Measurements from ENCODE around the gene PIR. TPM values are rescaled to one million over a fixed set of nuclear protein-coding genes. Genes with fewer than 3 reads are reported as not detected.
A peak's percentile ranks its signal among the peaks of the same experiment; 100 is the strongest.

PIR gene
- 10 to 100 TPM; 17.0 to 38.1 TPM for polyA plus RNA-seq

DNA sequence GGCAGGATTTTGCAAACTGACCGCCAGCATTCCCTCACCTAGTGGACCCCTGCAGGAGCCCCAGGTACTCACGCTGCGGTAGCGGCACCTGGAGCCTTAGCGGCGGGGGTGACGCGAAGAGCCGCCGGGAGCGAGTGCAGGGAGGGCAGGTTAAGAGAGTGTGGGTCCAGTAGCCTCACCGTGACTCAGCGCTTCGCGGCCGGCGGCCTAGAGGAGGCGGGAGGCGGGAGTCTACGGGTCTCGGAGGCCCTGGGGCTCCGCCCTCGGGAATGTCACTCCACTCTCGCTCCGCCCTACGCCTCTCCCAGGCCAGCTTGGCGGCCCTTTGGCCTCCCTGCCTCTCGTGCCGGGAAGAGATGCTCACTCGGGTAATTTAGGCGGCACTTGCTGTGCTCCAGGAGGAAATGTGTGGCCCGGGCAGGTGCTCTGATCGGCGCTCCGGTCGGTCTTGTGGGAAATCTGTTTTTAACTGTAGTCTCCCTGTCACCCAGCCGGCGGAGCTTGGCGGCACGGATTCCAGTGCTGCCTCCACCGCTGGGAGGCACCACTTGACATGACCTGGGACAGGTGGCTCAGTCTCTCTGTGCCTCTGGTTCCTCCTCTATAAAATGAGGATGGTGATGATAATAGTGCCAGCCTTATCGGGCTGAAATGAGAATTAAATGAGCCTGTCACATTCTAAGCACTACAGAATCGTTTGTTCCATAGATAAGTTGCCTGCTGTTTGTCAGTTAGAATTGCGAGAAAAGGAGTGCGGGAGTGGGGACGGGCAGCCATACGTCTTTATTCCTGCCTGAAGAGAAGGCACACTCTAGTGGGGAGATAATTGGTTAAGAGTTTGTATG is at the start of gene PIR:
TSS of gene PIR (minus strand) at position 216 of the 845 bp plus-strand sequence. CDS start 2,076 bp downstream, outside the sequence.
- peak within 1 kb of the TSS; percentile 85 to 88 for H3K27ac ChIP-seq (ENCODE audit: low read depth in 2 of 2, low read length in 1 of 2)
- H3K4me1 ChIP-seq (ENCODE audit: control insufficient read depth in 2 of 2, insufficient read depth in 2 of 2, low read length in 1 of 2), result peaks cover 0 to 2% of the 10 kb centered on the region in 2 donors
- H3K36me3 ChIP-seq (ENCODE audit: control insufficient read depth in 2 of 2, insufficient read depth in 2 of 2, low read length in 1 of 2), result no peaks in the 10 kb centered on the region
- H3K9me3 ChIP-seq (ENCODE audit: control insufficient read depth in 2 of 2, insufficient read depth in 1 of 2, low read depth in 1 of 2, low read length in 1 of 2), result no peaks in the 10 kb centered on the region
- peak within 1 kb of the TSS; percentile 55 to 61 for H3K4me3 ChIP-seq (ENCODE audit: low read depth in 1 of 2, low read length in 2 of 2)
- 5 to 12% methylated on average over 46 to 47 of the region's 47 CpGs for WGBS, 2 donors
- peaks cover 0 to 9% of the 10 kb centered on the region in 2 donors for H3K27me3 ChIP-seq (ENCODE audit: control insufficient read depth in 1 of 2, insufficient read depth in 2 of 2, low read length in 2 of 2)

DNA sequence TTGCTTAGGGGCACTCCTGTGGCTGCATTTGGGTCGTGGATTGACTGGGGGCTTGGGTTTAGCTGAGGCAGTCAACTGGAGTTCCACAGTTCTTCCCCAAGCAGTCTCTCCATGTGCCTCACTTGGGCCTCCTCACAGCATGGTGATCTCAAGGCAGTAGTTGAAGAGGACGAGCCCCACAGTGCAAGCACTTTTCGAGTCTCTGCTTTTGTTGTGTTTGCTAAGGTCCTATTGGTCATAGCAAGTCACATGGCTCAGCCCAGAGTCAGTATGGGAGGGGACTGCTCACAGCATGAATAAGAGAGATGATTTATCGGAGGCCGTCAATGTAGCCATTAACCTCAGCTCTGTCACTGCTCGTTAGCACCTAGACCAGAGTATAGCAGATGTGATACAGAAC is 37.2 kb upstream of the PIR start:
- 71 to 82% methylated on average over 6 of the region's 6 CpGs for WGBS, 2 donors

DNA sequence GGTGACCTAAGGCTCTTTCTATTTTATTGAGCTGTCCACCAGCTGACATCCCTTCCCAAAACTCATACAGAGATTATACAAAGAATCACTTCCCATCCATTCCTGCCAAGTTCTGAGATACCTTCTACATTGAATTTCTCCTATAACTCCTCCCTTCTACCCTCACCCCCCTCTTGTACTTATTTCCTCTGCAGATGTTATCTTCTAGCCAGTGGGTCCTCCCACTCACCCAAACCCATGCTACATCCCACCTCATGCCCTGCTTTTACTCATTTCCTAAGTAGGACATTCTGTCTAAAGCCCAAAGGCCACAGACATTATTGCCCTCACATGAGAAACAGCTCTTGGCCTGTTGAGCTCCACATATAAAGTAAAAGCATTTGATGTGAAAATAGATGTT is 36.0 kb upstream of the PIR start:
- no peaks in the 10 kb centered on the region for H3K4me1 ChIP-seq (ENCODE audit: control insufficient read depth in 2 of 2, insufficient read depth in 2 of 2, low read length in 1 of 2)
- H3K4me3 ChIP-seq (ENCODE audit: low read depth in 1 of 2, low read length in 2 of 2), result no peak overlapping the region
- peaks cover 0 to 2% of the 10 kb centered on the region in 2 donors for H3K9me3 ChIP-seq (ENCODE audit: control insufficient read depth in 2 of 2, insufficient read depth in 1 of 2, low read depth in 1 of 2, low read length in 1 of 2)

More for the DNA sequence above, 37.2 kb upstream of the PIR start:
- Histone ChIP-seq H3K4me1 (ENCODE audit: control insufficient read depth in 2 of 2, insufficient read depth in 2 of 2, low read length in 1 of 2) (no peaks in the 10 kb centered on the region), H3K27ac (ENCODE audit: low read depth in 2 of 2, low read length in 1 of 2) (no peak overlapping the region), H3K27me3 (ENCODE audit: control insufficient read depth in 1 of 2, insufficient read depth in 2 of 2, low read length in 2 of 2) (no peaks in the 10 kb centered on the region), H3K36me3 (ENCODE audit: control insufficient read depth in 2 of 2, insufficient read depth in 2 of 2, low read length in 1 of 2) (no peaks in the 10 kb centered on the region), H3K4me3 (ENCODE audit: low read depth in 1 of 2, low read length in 2 of 2) (no peak overlapping the region), H3K9me3 (ENCODE audit: control insufficient read depth in 2 of 2, insufficient read depth in 1 of 2, low read depth in 1 of 2, low read length in 1 of 2) (peaks cover 0 to 2% of the 10 kb centered on the region in 2 donors)

DNA sequence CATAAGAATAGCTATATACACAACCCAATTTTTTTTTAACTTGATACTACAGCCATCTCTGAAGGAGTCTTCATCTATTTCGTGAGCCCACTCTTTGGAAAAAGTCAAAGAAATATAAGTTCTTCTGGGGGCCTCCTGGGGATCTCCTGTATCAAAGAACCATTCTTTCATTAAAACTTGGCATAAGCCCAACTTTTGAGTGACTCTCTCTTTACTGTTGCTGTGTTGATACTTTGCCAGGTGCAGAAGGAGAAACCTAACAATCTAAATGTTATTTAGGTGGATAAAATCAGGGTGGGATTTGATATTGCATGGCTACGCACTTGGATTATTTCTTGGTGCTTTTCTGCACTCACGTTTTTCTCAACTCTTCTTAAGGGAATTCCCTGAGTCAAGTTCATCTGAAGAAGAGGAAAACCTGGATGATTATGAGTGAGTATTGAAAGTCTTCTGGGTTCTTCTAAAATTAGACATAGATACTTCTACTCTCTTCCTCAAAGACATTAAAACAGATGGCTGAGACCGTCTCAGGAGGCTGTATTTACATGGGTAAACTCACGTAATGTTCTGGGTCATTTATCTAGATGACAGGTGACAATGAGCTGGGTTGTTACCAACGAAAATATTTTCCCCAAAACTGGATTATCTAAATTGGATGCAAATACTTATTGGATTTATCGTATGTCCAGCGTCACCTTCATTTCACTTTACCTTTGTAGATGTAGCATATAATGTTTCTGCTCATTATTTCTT is 32.7 kb upstream of the PIR start:
- Histone ChIP-seq H3K36me3 (ENCODE audit: control insufficient read depth in 2 of 2, insufficient read depth in 2 of 2, low read length in 1 of 2) (no peaks in the 10 kb centered on the region), H3K4me1 (ENCODE audit: control insufficient read depth in 2 of 2, insufficient read depth in 2 of 2, low read length in 1 of 2) (no peaks in the 10 kb centered on the region), H3K27ac (ENCODE audit: low read depth in 2 of 2, low read length in 1 of 2) (no peak overlapping the region), H3K4me3 (ENCODE audit: low read depth in 1 of 2, low read length in 2 of 2) (no peak overlapping the region), H3K27me3 (ENCODE audit: control insufficient read depth in 1 of 2, insufficient read depth in 2 of 2, low read length in 2 of 2) (no peaks in the 10 kb centered on the region), H3K9me3 (ENCODE audit: control insufficient read depth in 2 of 2, insufficient read depth in 1 of 2, low read depth in 1 of 2, low read length in 1 of 2) (peaks cover 0 to 2% of the 10 kb centered on the region in 2 donors)
- WGBS, 2 donors, result 56 to 67% methylated on average over 8 of the region's 8 CpGs

More for the DNA sequence above, 36.0 kb upstream of the PIR start:
- no peaks in the 10 kb centered on the region for H3K27me3 ChIP-seq (ENCODE audit: control insufficient read depth in 1 of 2, insufficient read depth in 2 of 2, low read length in 2 of 2)
- no peak overlapping the region for H3K27ac ChIP-seq (ENCODE audit: low read depth in 2 of 2, low read length in 1 of 2)
- no peaks in the 10 kb centered on the region for H3K36me3 ChIP-seq (ENCODE audit: control insufficient read depth in 2 of 2, insufficient read depth in 2 of 2, low read length in 1 of 2)

- Histone ChIP-seq H3K4me3 (ENCODE audit: low read depth in 1 of 2, low read length in 2 of 2) (no peak overlapping the region), H3K36me3 (ENCODE audit: control insufficient read depth in 2 of 2, insufficient read depth in 2 of 2, low read length in 1 of 2) (no peaks in the 10 kb centered on the region), H3K27ac (ENCODE audit: low read depth in 2 of 2, low read length in 1 of 2) (no peak overlapping the region), H3K4me1 (ENCODE audit: control insufficient read depth in 2 of 2, insufficient read depth in 2 of 2, low read length in 1 of 2) (no peaks in the 10 kb centered on the region), H3K27me3 (ENCODE audit: control insufficient read depth in 1 of 2, insufficient read depth in 2 of 2, low read length in 2 of 2) (no peaks in the 10 kb centered on the region), H3K9me3 (ENCODE audit: control insufficient read depth in 2 of 2, insufficient read depth in 1 of 2, low read depth in 1 of 2, low read length in 1 of 2) (no peaks in the 10 kb centered on the region)
These were observed 31.3 kb upstream of the PIR start for GRCh38 chrX:15524417-15524816.

GRCh38 chrX:15523088-15523487 is 30.0 kb upstream of the PIR start:
- Histone ChIP-seq H3K27me3 (ENCODE audit: control insufficient read depth in 1 of 2, insufficient read depth in 2 of 2, low read length in 2 of 2) (no peaks in the 10 kb centered on the region), H3K36me3 (ENCODE audit: control insufficient read depth in 2 of 2, insufficient read depth in 2 of 2, low read length in 1 of 2) (no peaks in the 10 kb centered on the region), H3K9me3 (ENCODE audit: control insufficient read depth in 2 of 2, insufficient read depth in 1 of 2, low read depth in 1 of 2, low read length in 1 of 2) (no peaks in the 10 kb centered on the region), H3K4me3 (ENCODE audit: low read depth in 1 of 2, low read length in 2 of 2) (no peak overlapping the region), H3K4me1 (ENCODE audit: control insufficient read depth in 2 of 2, insufficient read depth in 2 of 2, low read length in 1 of 2) (no peaks in the 10 kb centered on the region), H3K27ac (ENCODE audit: low read depth in 2 of 2, low read length in 1 of 2) (no peak overlapping the region)

GRCh38 chrX:15522464-15522863 is 29.3 kb upstream of the PIR start:
- no peak overlapping the region for H3K27ac ChIP-seq (ENCODE audit: low read depth in 2 of 2, low read length in 1 of 2)
- no peaks in the 10 kb centered on the region for H3K9me3 ChIP-seq (ENCODE audit: control insufficient read depth in 2 of 2, insufficient read depth in 1 of 2, low read depth in 1 of 2, low read length in 1 of 2)
- no peaks in the 10 kb centered on the region for H3K27me3 ChIP-seq (ENCODE audit: control insufficient read depth in 1 of 2, insufficient read depth in 2 of 2, low read length in 2 of 2)
- no peak overlapping the region for H3K4me3 ChIP-seq (ENCODE audit: low read depth in 1 of 2, low read length in 2 of 2)
- H3K4me1 ChIP-seq (ENCODE audit: control insufficient read depth in 2 of 2, insufficient read depth in 2 of 2, low read length in 1 of 2), result no peaks in the 10 kb centered on the region
- H3K36me3 ChIP-seq (ENCODE audit: control insufficient read depth in 2 of 2, insufficient read depth in 2 of 2, low read length in 1 of 2), result no peaks in the 10 kb centered on the region
- WGBS, 2 donors, result 52 to 78% methylated on average over 3 of the region's 3 CpGs

DNA sequence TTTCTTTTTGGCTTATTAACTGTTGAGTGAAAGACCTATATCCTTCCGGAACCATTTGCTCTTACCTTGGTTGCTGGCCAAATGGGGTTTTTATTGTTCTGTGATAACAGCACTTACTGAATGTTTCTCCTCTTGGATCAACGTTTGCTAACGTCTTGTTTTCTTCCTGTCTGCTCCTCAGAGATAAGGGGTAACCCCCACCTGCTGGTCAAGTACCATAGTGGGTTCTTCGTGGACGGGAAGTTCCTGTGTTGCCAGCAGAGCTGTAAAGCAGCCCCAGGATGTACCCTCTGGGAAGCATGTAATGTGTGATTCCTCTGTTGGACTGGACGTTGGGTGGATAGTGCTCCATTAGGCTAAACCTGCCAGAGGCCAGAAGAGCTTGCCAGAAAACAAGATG is 22.8 kb upstream of the PIR start:
- H3K4me1 ChIP-seq (ENCODE audit: control insufficient read depth in 2 of 2, insufficient read depth in 2 of 2, low read length in 1 of 2), result no peaks in the 10 kb centered on the region
- no peak overlapping the region for H3K27ac ChIP-seq (ENCODE audit: low read depth in 2 of 2, low read length in 1 of 2)
- no peaks in the 10 kb centered on the region for H3K36me3 ChIP-seq (ENCODE audit: control insufficient read depth in 2 of 2, insufficient read depth in 2 of 2, low read length in 1 of 2)
- no peak overlapping the region for H3K4me3 ChIP-seq (ENCODE audit: low read depth in 1 of 2, low read length in 2 of 2)
- whole genome bisulfite sequencing, 2 donors, result 23 to 46% methylated on average over 6 of the region's 6 CpGs
- no peaks in the 10 kb centered on the region for H3K9me3 ChIP-seq (ENCODE audit: control insufficient read depth in 2 of 2, insufficient read depth in 1 of 2, low read depth in 1 of 2, low read length in 1 of 2)
- no peaks in the 10 kb centered on the region for H3K27me3 ChIP-seq (ENCODE audit: control insufficient read depth in 1 of 2, insufficient read depth in 2 of 2, low read length in 2 of 2)

DNA sequence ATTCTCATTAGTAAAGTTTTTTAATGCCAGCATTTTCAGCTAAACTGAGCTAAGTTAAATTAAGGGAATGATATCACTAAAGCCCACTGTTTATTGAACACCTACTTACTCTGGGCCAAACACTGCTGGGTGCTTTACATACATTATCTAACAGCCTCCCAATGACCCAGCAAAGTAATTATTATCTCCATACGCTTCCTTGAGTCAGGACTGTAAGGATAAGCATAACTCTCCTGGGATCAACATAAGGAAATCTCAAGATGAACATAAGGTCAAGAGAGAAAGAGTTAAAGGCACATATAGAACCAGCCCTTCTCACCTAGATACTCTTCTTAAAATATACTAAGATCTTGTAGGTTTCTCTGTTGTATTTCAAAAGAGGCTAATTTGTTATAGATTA is 21.1 kb upstream of the PIR start:
- 77 to 85% methylated on average over 1 of the region's 1 CpG for WGBS, 2 donors
- Histone ChIP-seq H3K4me1 (ENCODE audit: control insufficient read depth in 2 of 2, insufficient read depth in 2 of 2, low read length in 1 of 2) (no peaks in the 10 kb centered on the region), H3K27me3 (ENCODE audit: control insufficient read depth in 1 of 2, insufficient read depth in 2 of 2, low read length in 2 of 2) (peaks cover 0 to 3% of the 10 kb centered on the region in 2 donors), H3K36me3 (ENCODE audit: control insufficient read depth in 2 of 2, insufficient read depth in 2 of 2, low read length in 1 of 2) (no peaks in the 10 kb centered on the region), H3K27ac (ENCODE audit: low read depth in 2 of 2, low read length in 1 of 2) (no peak overlapping the region), H3K4me3 (ENCODE audit: low read depth in 1 of 2, low read length in 2 of 2) (no peak overlapping the region), H3K9me3 (ENCODE audit: control insufficient read depth in 2 of 2, insufficient read depth in 1 of 2, low read depth in 1 of 2, low read length in 1 of 2) (no peaks in the 10 kb centered on the region)
